Measurements from ENCODE around the gene ASAP2. TPM values are rescaled to one million over a fixed set of nuclear protein-coding genes. Genes with fewer than 3 reads are reported as not detected.

The ASAP2 gene
- total RNA-seq, 2 experiments from 2014 or later = 0.27 TPM; not detected in 1

DNA sequence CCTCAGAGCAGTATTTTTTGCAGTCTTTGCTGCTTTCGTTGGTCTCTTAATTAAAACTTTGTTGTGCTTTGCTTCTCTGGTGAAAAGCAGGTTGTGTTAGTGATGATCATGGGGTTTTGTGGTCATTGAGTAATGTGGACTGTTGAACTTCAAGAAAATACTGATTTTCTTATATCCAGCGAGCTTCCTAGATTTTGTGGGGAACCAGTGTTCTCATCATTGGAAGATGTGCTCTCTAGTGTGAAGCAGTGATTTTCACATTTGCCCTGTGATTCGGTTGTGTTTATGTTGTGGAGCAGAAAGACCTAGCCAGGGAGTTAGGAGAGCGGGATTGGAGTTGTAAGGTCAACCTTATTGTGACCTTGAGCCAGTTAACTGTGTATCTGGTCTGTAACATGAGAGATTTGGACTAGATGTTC, 12.4 kb downstream of the ASAP2 start:
- Histone ChIP-seq H3K79me2 (ENCODE audit: insufficient read depth, low read depth, low read length) (no peaks in the 10 kb centered on the region), H3K36me3 (ENCODE audit: insufficient read depth, low read length) (no peaks in the 10 kb centered on the region), H4K20me1 (ENCODE audit: insufficient read depth, low read length) (no peaks in the 10 kb centered on the region), H3K4me1 (ENCODE audit: insufficient read depth, low read length, poor library complexity, severe bottlenecking) (no peaks in the 10 kb centered on the region), H2AFZ (ENCODE audit: low read length) (no peak overlapping the region), H3K27ac (ENCODE audit: low read depth, low read length, poor library complexity, severe bottlenecking) (no peak overlapping the region), H3K9me2 (ENCODE audit: insufficient read depth, low read length) (no peaks in the 10 kb centered on the region), H3K4me3 (ENCODE audit: low read depth, low read length, poor library complexity, severe bottlenecking) (no peak overlapping the region), H3K9me3 (ENCODE audit: low read length) (no peaks in the 10 kb centered on the region), H3K4me2 (ENCODE audit: low read length) (no peak overlapping the region)
- BruUV-seq (replicated peaks) = no TSS peak
- intact Hi-C loops (cut with micrococcal nuclease; ENCODE audit: unreplicated experiment) = no loop called here
- TF ChIP-seq EZH2phosphoT487 (IDR thresholded peaks at IDR 0.05; ENCODE audit: borderline replicate concordance, low read depth, low read length) = no peak
- TF ChIP-seq, protein P1, sequence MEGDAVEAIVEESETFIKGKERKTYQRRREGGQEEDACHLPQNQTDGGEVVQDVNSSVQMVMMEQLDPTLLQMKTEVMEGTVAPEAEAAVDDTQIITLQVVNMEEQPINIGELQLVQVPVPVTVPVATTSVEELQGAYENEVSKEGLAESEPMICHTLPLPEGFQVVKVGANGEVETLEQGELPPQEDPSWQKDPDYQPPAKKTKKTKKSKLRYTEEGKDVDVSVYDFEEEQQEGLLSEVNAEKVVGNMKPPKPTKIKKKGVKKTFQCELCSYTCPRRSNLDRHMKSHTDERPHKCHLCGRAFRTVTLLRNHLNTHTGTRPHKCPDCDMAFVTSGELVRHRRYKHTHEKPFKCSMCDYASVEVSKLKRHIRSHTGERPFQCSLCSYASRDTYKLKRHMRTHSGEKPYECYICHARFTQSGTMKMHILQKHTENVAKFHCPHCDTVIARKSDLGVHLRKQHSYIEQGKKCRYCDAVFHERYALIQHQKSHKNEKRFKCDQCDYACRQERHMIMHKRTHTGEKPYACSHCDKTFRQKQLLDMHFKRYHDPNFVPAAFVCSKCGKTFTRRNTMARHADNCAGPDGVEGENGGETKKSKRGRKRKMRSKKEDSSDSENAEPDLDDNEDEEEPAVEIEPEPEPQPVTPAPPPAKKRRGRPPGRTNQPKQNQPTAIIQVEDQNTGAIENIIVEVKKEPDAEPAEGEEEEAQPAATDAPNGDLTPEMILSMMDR (conservative IDR thresholded peaks at IDR 0.05; ENCODE audit: low read length) = no peak
- POLR2A ChIA-PET = no interaction called here
- DNase-seq (ENCODE audit: low spot score) = no peak
- CTCF ChIA-PET (ENCODE audit: unreplicated experiment) = no interaction called here

DNA sequence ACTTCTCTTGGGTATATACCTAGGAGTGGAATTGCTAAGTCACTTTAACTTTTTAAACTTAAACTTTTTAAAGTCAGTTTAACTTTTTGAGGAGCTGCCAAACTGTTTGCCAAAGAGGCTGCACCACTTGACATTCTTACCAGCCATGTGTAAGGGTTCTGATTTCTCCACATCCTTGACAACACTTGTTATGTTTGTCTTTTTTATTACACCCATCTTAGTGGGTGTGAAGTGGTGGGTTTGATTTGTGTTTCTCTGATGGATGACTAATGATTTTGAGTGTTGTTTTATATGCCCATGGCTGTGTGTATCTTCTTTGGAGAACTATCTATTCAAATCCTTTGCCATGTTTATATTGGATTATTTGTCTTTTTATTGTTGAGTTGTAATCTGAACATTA, 13.6 kb downstream of the ASAP2 start:
- intact Hi-C loops (cut with micrococcal nuclease; ENCODE audit: unreplicated experiment) = no loop called here
- BruUV-seq (replicated peaks) = no TSS peak
- POLR2A ChIA-PET = interaction anchor here (1.2 kb wide), 1 partner anchor 21 kb away, joined by 3 read pairs; no protein-coding TSS in a partner anchor
- TF ChIP-seq, protein P1 (conservative IDR thresholded peaks at IDR 0.05; ENCODE audit: low read length) = no peak
- Histone ChIP-seq H4K20me1 (ENCODE audit: insufficient read depth, low read length) (no peaks in the 10 kb centered on the region), H3K27ac (ENCODE audit: low read depth, low read length, poor library complexity, severe bottlenecking) (no peak overlapping the region), H3K4me3 (ENCODE audit: low read depth, low read length, poor library complexity, severe bottlenecking) (no peak overlapping the region), H3K4me1 (ENCODE audit: insufficient read depth, low read length, poor library complexity, severe bottlenecking) (no peaks in the 10 kb centered on the region), H3K9me2 (ENCODE audit: insufficient read depth, low read length) (no peaks in the 10 kb centered on the region), H3K4me2 (ENCODE audit: low read length) (no peak overlapping the region), H3K36me3 (ENCODE audit: insufficient read depth, low read length) (no peaks in the 10 kb centered on the region), H3K9me3 (ENCODE audit: low read length) (no peaks in the 10 kb centered on the region), H2AFZ (ENCODE audit: low read length) (no peak overlapping the region), H3K79me2 (ENCODE audit: insufficient read depth, low read depth, low read length) (no peaks in the 10 kb centered on the region)
- DNase-seq (ENCODE audit: low spot score) = no peak
- CTCF ChIA-PET (ENCODE audit: unreplicated experiment) = no interaction called here

DNA sequence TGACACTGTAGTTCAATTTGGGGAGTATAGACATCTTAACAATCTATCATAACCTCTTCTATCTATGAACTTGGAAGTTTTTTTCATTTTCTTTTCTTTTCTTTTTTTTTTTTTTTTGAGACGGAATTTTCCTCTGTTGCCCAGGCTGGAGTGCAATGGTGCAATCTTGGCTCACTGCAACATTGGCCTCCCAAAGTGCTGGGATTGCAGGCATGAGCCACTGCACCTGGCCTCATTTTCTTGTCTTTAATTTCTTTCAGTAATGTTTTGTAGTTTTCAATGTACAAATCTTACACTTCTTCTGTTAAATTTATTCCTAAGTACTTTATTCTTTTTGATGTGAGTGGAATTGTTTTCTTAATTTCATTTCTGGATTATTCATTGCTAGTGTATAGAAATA, 14.6 kb downstream of the ASAP2 start:
- H2AFZ ChIP-seq (ENCODE audit: low read length) = no peak overlapping the region
- intact Hi-C loops (cut with micrococcal nuclease; ENCODE audit: unreplicated experiment) = no loop called here
- H3K4me3 ChIP-seq (ENCODE audit: low read depth, low read length, poor library complexity, severe bottlenecking) = no peak overlapping the region
- H3K4me2 ChIP-seq (ENCODE audit: low read length) = no peak overlapping the region
- H3K79me2 ChIP-seq (ENCODE audit: insufficient read depth, low read depth, low read length) = no peaks in the 10 kb centered on the region
- H4K20me1 ChIP-seq (ENCODE audit: insufficient read depth, low read length) = no peaks in the 10 kb centered on the region
- no peaks in the 10 kb centered on the region for H3K9me2 ChIP-seq (ENCODE audit: insufficient read depth, low read length)
- ChIA-PET CTCF (ENCODE audit: unreplicated experiment) (no interaction called here), POLR2A (interaction anchor here (1.2 kb wide), 1 partner anchor 22 kb away, joined by 3 read pairs; no protein-coding TSS in a partner anchor)
- no peak for DNase-seq (ENCODE audit: low spot score)
- no peak for TF ChIP-seq EZH2phosphoT487 (IDR thresholded peaks at IDR 0.05; ENCODE audit: borderline replicate concordance, low read depth, low read length)
- TF ChIP-seq, protein P1 (conservative IDR thresholded peaks at IDR 0.05; ENCODE audit: low read length) = no peak
- no peak overlapping the region for H3K27ac ChIP-seq (ENCODE audit: low read depth, low read length, poor library complexity, severe bottlenecking)
- H3K4me1 ChIP-seq (ENCODE audit: insufficient read depth, low read length, poor library complexity, severe bottlenecking) = no peaks in the 10 kb centered on the region
- H3K36me3 ChIP-seq (ENCODE audit: insufficient read depth, low read length) = no peaks in the 10 kb centered on the region
- no peaks in the 10 kb centered on the region for H3K9me3 ChIP-seq (ENCODE audit: low read length)
- no TSS peak for BruUV-seq (replicated peaks)
